Forelimb muscle (tissue), 1 donor: ENCODE results near the gene FBXO34. TPM values are rescaled to one million over a fixed set of nuclear protein-coding genes. Genes with fewer than 3 reads are reported as not detected.
"Not testable (repeated sequence)": the region's sequence is repeated elsewhere in the genome, so short reads cannot be mapped to it uniquely, and the experiment has no call there.

ENCODE experiments used
- DNase-seq: peaks from one replicate; pipeline ENCODE4 v3.0.0-alpha.2; 2013; ENCODE audit warnings: low read depth
- polyA plus RNA-seq: library from polyadenylated mRNA; unstranded; fragments of 120-200 nt; gene quantifications from one replicate; pipeline ENCODE4 v1.2.1, GENCODE V29; 2013; ENCODE audit not compliant: insufficient read length

The FBXO34 gene
- polyA plus RNA-seq, 1 donor, result 15.8 TPM

- not testable (repeated sequence) for DNase-seq
Observed at GRCh38 chr14:55312379-55313030, 41.3 kb downstream of the FBXO34 start.

DNA sequence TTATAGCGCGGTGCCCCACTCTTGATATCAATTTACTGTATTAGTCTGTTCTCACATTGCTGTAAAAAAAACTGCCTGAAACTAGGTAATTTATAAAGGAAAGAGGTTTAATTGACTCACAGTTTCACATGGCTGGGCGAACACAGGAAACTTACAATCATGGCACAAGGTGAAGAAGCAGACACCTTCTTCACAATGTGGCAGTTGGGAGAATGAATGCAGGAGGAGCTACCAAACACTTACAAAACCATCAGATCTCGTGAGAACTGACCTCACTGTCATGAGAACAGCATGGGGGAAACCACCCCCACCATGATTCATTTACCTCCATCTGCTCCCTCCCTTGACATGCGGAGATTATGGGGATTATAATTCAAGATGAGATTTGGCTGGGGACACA is 42.3 kb downstream of the FBXO34 start:
- no peak for DNase-seq

DNA sequence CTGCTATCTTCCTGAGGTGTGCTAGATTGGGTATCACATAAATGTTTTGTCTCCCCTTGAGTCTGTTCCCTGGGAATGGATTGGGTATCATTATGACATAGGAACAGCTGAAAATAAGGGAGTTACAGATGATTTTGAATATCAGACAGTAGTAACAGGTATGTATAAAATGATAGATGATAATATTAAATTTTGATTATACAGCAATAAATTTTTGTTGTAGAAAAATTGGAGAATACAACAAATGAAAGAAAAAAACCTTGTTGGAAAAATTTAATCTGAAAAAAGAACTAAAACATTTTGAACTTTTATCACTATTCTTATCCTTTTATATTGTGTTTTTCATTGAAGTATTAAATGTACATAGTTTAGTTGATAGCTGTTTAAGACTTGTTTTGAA is 43.2 kb downstream of the FBXO34 start:
- no peak for DNase-seq

DNA sequence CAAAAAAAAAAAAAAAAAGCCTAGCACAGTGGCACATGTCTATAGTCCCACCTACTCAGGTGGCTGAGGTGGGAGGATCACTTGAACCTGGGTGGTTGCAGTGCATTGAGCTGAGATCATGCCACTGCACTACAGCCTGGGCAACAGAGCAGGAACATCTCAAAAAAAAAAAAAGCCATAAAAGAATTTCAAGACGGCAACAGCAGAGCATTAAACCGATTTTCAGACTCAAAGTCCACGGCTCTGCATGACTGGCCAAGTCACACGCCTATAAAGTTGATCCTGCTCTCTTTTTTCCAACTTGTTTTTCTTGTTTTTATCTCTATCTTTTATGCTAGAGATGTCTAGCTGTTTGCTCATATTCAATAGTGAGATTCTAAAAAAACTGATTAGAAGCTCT is 45.3 kb downstream of the FBXO34 start:
- no peak for DNase-seq

DNA sequence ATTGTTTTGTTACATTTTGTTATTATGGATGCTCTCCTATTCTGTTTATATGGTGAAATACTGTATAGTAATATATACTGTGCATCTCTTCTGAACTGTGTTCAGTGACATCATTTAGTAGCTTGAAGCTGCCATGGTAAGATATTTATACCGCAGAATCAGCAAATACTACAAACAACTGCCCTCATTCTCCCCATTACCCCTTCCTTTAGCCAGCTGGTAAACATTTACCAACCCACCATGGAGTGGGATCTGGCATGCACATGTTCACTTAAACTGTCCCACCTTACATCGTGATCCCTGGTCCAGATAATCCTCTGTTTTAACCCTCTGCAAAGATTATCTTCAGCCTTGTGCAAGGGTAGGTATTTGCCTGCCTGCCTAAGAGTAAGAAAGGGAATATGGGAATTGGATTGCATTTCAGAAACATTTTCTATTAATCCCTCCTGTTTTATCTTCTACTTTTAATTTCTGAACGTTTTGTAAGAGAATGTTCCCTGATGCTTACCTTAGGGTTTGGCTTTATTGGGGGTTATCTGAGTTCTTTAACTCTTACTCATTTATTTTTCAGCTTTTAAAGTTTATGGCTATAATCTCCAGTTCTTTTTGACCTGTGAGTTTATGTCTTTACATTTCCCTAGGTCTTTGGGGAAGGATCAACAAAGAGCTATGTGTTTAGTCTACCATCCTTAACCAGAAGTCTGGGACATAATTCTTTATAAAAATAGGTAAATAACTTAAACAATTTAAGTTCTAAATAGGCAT is 46.5 kb downstream of the FBXO34 start:
- no peak for DNase-seq

GRCh38 chr14:55318694-55319093 is 47.5 kb downstream of the FBXO34 start:
- DNase-seq, result no peak

DNA sequence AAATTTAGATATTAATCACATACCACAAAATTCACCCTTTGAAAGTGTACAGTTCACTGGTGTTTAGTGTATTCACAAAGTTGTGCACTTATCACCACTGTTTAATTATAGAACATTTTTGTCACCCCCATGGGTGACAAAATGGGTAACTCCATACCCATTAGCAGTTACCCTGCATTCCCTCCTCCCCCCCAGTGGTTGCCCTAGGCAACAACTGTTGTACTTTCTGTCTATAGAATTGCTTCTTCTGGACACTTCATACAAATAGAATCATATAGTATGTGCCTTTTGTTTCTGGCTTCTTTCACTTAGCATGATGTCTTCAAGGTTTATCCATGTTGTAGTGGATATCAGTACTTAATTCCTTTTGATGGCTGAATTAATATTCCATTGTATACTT is 52.7 kb downstream of the FBXO34 start:
- no peak for DNase-seq

DNA sequence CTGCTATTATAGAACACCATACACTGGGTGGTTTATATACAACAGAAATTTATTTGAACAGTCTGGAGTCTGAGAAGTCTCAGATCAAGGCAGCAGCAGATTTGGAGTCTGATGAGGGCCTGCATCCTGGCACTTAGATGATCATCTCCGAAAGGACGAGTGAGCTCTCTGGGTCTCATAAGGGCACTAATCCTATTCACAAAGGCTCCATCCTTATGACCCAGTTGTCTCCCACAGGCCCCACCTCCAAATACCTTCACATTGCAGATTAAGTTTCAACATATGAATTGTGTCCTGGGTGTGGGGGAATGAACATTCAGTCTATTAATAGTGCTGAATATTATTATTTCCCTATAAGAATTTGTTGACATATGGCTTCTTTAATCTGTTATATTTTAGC is 53.6 kb downstream of the FBXO34 start:
- DNase-seq, result no peak

GRCh38 chr14:55327179-55327578 is 56.0 kb downstream of the FBXO34 start:
- no peak for DNase-seq

DNA sequence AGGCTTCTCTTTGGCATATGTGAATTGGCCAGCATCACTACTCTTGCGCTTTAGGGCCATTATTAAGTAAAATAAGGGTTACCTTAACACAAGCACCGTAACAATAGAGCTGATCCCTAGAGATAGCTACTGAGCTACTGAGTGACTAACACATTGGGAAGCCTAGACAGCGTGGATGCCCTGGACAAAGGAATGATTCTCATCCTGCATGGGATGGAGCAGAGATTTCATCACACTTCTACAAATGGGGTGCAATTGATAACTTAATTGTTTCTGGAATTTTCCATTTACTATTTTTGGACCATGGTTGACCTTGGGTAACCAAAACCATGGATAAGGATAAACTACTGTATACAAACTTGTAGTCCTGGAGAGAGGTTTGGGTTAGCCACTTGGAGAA is 57.1 kb downstream of the FBXO34 start:
- no peak for DNase-seq

DNA sequence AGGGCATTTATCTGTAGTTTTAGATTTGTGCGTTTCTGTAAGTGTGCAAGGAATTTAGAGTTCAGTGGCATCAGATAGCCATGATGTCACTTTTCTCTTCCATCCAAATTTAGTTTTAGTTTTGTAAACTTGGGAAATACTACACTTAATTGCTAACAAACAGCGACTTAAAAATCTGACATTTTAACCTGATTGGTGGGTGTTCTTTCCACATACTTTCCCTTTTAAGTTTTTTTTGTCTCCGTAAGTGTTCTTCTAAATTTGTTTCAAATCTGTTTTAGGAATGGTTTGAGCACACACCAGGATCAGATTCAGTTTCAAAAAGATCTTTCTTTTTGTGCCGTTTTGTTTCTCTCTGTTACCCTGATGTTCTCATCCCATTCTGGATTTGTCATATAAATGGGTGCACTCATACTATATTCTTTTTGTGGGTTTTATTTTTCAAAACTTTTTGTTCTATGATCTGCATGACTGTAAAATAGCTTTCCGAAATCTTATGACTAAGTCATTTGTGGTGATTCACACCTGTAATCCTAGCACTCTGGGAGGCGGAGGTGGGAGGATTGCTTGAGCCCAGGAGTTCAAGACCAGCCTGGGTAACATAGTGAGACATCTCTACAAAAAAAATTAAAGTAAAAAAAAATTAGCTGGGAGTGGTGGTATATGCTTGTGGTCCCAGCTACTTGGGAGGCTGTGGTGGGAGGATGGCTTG is 58.9 kb downstream of the FBXO34 start:
- no peak for DNase-seq

GRCh38 chr14:55332654-55333570 is 61.7 kb downstream of the FBXO34 start:
- no peak for DNase-seq

DNA sequence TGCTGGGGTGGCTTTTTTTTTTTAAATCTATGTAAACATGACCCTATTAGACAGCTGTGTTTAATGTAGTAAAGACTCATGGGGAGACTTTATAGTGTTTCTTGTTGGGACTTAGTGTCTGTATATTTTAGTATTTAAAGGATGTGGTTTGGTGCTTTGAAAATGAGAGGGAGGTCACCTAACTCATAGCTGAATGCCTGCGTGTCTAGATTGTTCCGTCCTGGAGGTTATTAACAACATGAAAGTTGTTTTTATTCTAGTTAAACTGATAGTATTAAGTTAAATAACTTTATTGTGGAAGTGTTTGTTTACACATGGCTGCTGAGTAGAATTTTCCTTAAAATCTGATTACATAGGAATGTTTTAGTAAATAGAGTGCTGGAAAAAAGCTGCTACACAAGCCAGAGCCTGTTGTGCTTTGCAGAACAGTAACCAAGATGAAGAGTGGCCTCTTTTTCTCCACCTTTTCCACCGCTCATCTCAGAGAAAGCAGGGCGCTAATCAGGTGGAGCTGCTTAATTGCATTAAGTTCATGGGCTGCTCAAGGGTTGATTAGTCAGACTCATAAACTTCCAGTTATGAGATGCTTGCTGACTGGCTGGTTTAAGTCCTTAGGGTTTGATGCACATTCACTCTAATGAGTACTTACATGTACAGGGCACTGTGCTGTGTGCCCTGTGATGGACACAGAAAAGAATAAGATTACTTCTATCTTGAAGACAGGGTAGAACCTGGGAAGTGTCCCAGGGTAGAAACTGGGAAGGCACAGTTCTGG is 62.7 kb downstream of the FBXO34 start:
- no peak for DNase-seq

- DNase-seq, result no peak
Observed at GRCh38 chr14:55336162-55336561, 64.9 kb downstream of the FBXO34 start.

DNA sequence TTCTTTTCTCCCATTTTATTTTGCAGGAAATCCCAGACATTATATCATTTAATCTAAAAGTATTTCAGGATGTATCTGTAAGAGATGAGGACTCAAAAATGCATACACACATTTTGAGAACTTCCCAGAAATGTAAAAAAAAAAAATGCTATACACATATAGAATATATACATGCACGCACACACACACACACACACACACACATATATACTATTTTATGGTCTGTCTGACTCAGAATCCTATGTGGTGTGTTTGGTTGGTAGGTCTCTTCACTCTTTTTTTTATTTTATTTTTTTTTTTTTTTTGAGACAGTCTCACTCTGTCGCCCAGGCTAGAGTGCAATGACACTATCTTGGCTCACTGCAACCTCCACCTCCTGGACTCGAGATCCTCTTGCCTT is 65.5 kb downstream of the FBXO34 start:
- DNase-seq, result no peak

DNA sequence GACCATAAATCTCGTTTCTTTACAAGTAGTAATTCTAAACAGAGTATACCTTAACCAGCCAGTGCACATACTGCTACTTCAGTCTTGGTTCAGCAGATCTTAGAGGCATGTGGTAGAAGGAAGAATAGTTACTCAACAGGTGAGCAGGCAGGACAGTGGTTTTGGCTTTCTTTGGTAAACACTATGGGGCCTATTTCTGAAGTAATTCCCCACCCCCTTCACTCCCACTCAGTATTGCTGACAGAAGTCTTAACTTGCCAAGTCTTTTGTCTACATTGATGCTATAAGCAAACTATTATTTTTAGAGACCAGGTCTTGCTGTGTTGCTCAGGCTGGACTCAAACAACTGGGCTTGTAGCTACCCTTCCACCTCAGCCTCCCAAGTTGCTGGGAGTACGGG is 68.5 kb downstream of the FBXO34 start:
- no peak for DNase-seq

DNA sequence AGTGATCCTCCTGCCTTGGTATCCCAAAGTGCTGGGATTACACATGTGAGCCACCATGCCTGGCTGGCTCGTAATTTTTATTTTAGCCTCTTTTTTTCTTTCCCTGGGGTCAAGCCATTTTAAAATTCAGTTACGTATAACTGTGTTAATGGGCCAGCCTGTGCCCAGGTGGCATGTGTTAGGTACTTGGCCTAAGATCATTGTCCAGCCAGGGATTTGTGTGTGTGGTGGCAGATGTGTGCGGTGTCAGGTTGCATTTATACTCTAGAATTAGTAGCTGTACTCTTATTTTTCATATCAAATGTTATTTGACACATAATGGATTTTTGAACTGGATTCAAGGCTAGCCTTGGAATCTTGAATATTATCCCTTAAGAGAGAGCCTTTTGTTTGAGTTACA is 69.3 kb downstream of the FBXO34 start:
- no peak for DNase-seq

DNA sequence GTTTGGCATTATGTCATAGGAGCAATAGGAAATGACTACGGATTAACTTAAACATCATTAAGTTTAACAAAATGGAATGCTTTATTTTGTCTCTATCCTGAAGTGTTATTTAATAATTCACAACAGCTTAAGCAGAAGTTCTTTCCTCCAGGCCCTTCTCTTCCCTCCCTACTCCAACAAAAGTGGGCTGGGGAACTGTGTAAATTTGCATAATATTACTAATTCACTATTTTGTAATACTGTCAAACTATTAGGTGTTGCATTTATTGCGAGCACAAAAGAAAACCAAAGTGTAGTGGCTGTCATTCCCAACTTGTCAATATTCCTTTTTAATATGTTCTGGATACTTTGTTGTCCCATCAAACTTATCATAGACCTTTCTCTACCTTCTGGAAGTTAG is 70.6 kb downstream of the FBXO34 start:
- DNase-seq, result no peak

GRCh38 chr14:55344582-55345163 is 73.5 kb downstream of the FBXO34 start:
- DNase-seq, result not testable (repeated sequence)

GRCh38 chr14:55347040-55347439 is 75.8 kb downstream of the FBXO34 start:
- DNase-seq, result no peak

DNA sequence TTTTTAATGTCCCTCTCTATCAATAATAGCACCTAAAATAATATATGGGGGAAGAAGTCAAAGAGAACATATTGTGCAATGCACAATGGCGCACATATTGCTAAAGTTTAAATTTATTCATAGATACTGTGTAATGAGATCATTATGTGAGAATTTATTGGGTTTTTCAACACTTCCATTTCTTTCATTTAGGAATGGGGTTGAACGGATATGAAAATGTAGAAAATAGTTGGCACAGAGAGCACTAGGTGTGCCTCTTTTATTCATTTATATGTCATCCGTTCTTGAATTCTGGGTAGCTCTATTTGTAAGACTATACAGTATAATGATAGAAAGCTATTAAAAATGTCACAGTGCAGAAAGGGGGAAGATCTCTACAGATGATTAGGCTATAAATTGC is 76.5 kb downstream of the FBXO34 start:
- no peak for DNase-seq
